GM19240 (cell line): ENCODE measurements around the gene PXMP4.

Experiments
- DNase-seq: peaks from one replicate; pipeline ENCODE4 v3.0.0; 2011; ENCODE audit warnings: low spot score; ENCODE audit not compliant: insufficient read length

PXMP4 gene

GRCh38 chr20:33670715-33671499 lies 49.2 kb downstream of the PXMP4 start:
- no peak for DNase-seq

GRCh38 chr20:33669873-33670640 lies 50.1 kb downstream of the PXMP4 start:
- DNase-seq: no peak

GRCh38 chr20:33669224-33669623 lies 50.9 kb downstream of the PXMP4 start:
- DNase-seq: no peak

DNA sequence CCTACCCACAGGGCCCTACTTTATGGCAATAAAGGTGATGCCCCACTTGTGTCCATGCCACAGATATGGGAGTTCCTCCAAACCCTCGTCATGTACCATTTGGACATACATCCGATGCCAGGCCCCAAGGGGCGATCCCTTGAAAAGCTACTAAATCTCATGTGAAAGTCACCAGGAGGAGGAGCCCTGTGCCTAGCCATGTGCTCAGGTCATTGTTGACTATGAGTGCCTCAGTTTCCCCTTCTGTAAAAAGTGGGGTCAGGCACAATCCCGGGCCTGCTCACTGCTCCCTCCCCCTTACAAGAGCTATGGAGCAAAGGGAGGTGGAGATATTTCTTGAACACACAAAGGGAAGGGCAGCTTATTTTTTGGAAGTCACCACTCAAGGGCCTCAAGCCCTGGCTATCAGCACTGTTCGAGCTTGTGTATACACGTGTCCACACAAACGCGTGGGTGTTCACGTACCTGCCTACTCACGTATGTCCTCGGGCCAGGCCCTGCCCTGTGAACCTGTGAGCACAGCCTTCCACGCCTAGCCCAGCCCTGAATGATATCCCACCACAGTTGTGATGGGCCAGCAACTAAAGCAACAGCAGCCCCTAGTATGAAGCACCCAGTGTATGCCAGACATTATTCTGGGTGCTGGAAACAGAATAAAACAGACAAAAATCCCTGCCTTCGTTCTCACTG lies 51.5 kb downstream of the PXMP4 start:
- DNase-seq: no peak

DNA sequence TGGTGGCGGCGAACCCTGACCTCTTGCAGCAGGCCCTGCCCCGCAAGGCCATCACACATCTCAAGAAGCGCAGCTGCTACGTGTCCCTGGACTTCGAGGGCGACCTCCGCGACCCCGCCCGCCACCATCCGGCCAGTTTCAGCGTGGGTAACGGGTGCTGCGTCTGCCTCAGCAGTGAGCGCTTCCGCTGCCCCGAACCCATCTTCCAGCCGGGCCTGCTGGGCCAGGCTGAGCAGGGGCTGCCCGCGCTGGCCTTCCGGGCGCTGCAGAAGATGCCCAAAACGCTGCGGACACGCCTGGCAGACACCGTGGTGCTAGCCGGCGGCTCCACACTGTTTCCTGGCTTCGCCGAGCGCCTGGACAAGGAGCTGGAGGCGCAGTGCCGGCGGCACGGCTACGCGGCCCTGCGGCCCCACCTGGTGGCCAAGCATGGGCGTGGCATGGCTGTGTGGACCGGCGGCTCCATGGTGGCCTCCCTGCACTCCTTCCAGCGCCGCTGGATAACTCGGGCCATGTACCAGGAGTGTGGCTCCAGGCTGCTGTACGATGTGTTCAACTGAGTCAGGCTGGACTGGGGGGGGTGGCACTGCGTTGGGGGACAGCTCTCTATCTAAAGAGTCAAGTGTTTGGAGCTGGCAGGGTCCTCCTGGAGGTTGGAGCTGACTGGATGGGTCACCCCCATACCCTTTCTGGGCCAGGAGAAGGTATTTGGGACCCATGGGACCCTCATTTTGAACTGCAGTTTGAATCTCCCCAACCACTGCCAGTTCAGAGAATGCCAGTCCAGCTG lies 52.2 kb downstream of the PXMP4 start:
- DNase-seq: peak; percentile 83

DNA sequence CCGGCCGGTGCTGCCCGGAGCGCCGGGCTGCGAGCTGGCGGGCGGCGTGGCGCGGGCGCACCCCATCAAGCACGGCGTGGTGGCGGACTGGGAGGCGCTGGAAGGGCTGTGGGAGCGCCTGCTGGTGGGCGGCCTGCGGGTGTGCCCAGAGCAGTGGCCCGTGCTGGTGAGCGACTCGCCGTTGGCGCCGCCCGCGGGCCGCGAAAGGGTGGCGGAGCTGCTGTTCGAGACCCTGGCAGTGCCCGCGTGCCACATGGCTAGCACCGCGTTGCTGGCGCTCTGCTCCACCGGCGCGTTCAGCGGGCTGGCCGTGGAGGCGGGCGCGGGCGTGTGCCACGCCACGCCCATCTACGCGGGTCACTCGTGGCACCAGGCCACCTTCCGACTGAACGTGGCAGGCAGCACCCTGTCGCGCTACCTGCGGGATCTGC lies 52.9 kb downstream of the PXMP4 start:
- no peak for DNase-seq

DNA sequence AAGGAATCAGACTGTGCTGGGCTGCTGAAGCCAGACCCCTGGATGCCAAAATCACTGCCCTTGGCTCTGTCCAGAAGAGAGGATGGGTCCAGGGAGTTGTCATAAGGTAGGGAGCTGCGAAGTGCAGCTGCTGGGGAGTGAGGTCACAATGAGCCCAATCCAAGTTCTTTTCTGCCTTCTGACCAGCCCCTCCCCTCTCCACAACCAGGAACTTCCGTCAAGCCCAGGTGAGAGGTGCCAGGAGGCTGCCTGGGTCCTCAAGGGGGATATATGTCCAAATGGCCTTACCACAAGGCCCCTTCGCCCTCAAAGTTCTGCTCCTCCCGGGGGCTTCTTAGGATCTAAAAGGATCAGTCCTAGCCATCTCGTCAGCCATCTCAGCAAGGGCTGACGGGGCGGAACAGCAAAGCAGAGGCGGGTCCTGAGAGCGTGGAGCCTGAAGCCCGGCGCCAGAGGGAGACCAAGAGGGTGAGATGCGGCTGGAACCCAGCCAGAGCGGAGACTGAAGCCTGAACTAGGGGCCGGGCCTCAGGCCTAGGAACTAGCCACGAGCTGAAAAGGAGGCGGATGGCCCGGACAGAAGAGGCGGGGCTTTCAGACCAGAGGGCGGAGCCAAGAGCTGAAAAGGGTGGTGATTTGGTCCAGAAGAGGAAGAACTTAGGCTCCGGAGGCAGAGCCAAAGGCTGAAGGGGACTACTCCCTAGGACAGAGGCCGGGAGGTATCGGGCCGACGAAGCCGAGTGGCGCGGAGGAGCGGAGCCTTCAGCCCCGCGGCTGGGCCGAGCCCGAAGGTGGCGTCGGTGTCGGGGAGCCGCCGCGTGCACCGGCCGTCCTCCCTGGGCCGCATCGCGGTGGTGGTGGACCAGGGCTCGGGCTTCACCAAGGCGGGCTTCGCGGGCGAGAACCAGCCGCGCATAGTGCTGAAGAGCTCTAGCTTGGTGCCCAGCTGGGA lies 53.5 kb downstream of the PXMP4 start, which contains the start of gene ACTL10:
ACTL10 (plus strand) TSS at position 651 of the 952 bp plus-strand sequence. CDS start 555 bp downstream, outside the sequence.
- DNase-seq: peak; percentile 97

- no peak for DNase-seq
Observed at GRCh38 chr20:33664762-33665144, 55.4 kb downstream of the PXMP4 start.

GRCh38 chr20:33664085-33664761 lies 55.9 kb downstream of the PXMP4 start:
- DNase-seq: no peak

DNA sequence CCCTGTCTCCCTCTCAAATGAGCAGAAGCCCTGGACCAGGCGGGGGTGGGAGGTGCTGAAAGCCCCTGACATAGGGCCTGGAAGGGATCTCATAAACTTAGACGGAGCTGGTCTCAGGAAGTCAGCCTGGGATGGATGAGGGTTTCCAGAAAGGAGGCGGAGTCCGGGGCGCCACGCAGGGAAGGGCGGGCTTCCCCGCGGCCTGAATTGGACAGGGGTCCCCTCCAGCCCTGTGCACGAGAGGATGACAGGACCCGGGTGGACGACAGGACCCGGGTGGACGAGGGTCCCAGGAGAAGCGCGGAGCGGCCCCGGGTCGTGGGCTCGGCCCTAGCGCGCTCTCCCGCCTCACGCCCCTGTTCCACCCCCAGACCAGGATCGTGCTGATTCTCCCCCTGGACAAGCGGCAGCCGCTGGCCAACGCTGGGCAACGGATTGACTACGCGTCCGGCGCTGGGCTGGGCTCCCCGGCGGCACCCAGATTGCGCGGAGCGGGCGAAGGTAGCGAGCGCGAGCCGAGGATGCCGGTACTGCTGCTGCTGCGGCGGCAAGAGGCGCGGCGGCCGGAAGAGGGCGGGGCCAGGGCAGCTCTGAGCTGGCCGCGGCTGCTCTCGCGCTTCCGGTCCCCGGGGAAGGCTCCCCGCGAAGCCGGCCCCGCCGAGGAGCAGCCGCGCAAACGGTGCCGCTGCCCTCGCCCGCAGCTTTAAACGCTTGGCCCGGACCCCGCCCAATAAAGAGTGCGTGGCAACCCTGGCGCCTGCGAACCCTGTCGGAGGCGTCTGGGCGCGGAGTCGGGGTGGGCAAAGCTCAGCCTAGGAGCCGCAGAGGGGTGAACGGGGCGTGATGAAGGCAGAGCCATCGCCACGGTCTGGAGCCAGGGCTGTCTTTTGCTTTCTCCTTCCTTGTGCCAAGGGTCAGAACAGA lies 56.7 kb downstream of the PXMP4 start:
- peak; percentile 80 for DNase-seq

- no peak for DNase-seq
Observed at GRCh38 chr20:33662172-33662571, 57.9 kb downstream of the PXMP4 start, which contains the start of gene C20orf144. TSS of gene C20orf144 (plus strand) at chr20:33662327. CDS start at chr20:33662346, 19 bp downstream.

GRCh38 chr20:33660685-33661058 lies 59.4 kb downstream of the PXMP4 start:
- no peak for DNase-seq

- no peak for DNase-seq
Observed at GRCh38 chr20:33660035-33660684, 60.0 kb downstream of the PXMP4 start.

DNA sequence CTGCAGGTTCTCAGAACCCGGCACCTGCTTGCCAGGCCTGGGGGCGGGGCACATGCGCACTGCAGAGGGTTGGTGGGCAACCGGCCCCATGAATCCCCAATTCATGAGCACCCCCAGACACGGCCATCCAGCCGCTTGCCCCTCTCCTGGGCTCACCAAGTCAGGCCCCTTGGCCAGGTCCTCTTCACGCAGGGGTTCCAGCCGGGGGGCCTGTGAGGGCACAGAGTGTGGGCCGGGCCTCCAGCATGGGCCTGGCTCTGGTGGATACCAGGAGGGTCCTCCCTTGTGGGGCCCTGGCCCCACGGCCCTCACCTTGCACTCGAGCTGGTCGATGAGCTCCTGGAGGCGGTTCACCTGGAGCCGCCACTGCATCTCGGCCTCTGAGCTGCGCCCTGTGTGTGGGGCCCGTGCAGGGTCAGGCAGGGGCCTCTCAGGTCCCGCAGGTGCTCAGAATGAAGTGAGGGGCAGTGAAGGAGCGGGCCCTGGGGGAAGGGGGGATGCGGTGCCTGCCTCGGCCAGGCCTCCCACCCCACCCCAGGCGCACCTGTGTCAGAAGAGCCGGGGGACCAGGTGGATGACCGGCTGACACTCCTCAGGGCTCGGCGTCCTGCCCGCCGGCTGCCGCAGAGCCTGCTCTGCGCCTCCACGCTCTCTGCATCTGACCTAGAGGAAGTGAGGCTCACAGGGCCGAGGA lies 60.6 kb downstream of the PXMP4 start:
- DNase-seq: no peak

DNA sequence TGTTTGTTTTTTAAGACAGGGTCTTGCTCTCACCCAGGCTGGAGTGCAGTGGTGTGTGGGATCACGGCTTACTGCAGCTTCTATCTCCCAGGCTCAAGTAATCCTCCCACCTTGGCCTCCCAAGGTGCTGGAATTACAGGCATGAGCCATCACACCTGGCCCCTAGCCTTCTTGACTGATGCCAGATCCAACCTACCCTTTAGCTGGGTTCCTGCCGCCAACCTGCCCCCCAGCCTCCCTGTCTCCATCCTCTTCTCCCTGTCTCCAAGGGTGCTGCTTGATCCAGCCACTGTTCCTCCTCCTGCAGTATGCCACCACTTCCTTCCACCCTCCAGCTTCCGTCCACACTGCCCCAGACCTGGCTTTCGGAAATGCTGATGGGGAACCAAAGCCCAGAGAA lies 61.2 kb downstream of the PXMP4 start:
- DNase-seq: no peak

- no peak for DNase-seq
Observed at GRCh38 chr20:33658510-33658909, 61.6 kb downstream of the PXMP4 start.

- DNase-seq: no peak
Observed at GRCh38 chr20:33657704-33658095, 62.4 kb downstream of the PXMP4 start.
